ENCODE measurements around the gene HSD17B1.

DNA sequence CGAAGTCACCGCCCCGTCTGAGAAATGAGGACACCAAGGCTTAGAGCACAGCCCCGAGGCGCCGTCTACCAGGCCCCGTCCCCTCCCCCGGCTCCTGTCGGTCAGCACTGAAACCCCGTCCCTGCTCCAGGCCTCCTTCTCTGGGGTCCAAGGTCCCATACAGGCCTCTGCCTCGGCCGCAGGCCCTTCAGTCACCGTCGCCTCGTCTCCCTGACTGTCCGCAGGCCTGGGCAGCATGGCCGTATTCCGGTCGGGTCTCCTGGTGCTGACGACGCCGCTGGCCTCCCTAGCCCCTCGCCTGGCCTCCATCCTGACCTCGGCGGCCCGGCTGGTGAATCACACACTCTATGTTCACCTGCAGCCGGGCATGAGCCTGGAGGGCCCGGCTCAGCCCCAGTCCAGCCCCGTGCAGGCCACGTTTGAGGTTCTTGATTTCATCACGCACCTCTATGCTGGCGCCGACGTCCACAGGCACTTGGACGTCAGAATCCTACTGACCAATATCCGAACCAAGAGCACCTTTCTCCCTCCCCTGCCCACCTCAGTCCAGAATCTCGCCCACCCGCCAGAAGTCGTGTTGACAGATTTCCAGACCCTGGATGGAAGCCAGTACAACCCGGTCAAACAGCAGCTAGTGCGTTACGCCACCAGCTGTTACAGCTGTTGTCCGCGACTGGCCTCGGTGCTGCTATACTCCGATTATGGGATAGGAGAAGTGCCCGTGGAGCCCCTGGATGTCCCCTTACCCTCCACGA is 9.8 kb downstream of the HSD17B1 start:
- TF ChIP-seq POLR2AphosphoS5 (IDR thresholded peaks at IDR 0.05): no peak
- TF ChIP-seq, protein P1, sequence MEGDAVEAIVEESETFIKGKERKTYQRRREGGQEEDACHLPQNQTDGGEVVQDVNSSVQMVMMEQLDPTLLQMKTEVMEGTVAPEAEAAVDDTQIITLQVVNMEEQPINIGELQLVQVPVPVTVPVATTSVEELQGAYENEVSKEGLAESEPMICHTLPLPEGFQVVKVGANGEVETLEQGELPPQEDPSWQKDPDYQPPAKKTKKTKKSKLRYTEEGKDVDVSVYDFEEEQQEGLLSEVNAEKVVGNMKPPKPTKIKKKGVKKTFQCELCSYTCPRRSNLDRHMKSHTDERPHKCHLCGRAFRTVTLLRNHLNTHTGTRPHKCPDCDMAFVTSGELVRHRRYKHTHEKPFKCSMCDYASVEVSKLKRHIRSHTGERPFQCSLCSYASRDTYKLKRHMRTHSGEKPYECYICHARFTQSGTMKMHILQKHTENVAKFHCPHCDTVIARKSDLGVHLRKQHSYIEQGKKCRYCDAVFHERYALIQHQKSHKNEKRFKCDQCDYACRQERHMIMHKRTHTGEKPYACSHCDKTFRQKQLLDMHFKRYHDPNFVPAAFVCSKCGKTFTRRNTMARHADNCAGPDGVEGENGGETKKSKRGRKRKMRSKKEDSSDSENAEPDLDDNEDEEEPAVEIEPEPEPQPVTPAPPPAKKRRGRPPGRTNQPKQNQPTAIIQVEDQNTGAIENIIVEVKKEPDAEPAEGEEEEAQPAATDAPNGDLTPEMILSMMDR (IDR thresholded peaks at IDR 0.05): no peak
- TF ChIP-seq POLR2A (IDR thresholded peaks at IDR 0.05): no peak
- TF ChIP-seq EP300 (IDR thresholded peaks at IDR 0.05): no peak

Data from sigmoid colon (tissue), 4 donors.